ENCODE data around the gene FAM110D. TPM values are rescaled to one million over a fixed set of nuclear protein-coding genes. Genes with fewer than 3 reads are reported as not detected.

FAM110D gene
- polyA plus RNA-seq, 1 experiment = not detected

DNA sequence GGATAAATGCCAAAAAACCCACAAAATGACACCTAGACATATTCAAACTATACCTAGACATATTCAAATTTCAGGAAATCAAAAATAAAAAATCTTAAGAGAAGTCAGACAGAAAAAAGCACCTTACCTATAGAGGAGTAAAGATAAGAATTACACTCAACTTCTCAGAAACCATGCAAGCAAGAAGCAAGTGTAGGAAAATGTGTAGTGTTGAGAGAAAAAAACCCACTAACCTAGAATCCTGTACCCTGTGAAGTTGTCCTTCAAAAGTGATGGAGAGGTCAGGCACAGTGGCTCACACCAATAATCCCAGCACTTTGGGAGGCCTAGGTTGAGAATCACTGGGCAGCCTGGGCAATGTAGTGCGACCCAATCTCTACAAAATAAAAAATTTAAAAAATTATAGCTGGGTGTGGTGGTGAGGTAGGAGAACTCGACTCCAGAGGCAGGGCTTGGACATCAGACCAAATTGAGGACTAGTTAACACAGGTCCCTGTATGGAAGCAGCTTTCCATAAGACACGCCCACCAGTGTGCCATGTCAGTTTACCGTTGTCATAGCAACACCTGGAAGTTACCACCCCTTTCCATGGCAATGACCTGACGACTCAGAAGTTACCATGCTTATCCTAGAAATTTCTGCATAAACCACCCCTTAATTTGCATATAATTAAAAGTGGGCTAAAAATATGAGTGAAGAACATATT is 26.6 kb upstream of the FAM110D start:
- no peak for DNase-seq (ENCODE audit: low read depth)
- Histone ChIP-seq H3K4me3 (ENCODE audit: low read depth, low read length) (no peak overlapping the region), H3K27me3 (ENCODE audit: control insufficient read depth, insufficient read depth, low read length) (peaks cover 5% of the 10 kb centered on the region), H3K36me3 (ENCODE audit: control insufficient read depth, insufficient read depth, low read length) (no peaks in the 10 kb centered on the region)
- TF ChIP-seq, protein P1, sequence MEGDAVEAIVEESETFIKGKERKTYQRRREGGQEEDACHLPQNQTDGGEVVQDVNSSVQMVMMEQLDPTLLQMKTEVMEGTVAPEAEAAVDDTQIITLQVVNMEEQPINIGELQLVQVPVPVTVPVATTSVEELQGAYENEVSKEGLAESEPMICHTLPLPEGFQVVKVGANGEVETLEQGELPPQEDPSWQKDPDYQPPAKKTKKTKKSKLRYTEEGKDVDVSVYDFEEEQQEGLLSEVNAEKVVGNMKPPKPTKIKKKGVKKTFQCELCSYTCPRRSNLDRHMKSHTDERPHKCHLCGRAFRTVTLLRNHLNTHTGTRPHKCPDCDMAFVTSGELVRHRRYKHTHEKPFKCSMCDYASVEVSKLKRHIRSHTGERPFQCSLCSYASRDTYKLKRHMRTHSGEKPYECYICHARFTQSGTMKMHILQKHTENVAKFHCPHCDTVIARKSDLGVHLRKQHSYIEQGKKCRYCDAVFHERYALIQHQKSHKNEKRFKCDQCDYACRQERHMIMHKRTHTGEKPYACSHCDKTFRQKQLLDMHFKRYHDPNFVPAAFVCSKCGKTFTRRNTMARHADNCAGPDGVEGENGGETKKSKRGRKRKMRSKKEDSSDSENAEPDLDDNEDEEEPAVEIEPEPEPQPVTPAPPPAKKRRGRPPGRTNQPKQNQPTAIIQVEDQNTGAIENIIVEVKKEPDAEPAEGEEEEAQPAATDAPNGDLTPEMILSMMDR (IDR thresholded peaks at IDR 0.05; ENCODE audit: insufficient read depth, low read depth, low read length) = no peak
- ChIA-PET POLR2A (no interaction called here), CTCF (interaction anchor here (1.8 kb wide), 1 partner anchor 12 kb away, joined by 18 read pairs; no protein-coding TSS in a partner anchor)

DNA sequence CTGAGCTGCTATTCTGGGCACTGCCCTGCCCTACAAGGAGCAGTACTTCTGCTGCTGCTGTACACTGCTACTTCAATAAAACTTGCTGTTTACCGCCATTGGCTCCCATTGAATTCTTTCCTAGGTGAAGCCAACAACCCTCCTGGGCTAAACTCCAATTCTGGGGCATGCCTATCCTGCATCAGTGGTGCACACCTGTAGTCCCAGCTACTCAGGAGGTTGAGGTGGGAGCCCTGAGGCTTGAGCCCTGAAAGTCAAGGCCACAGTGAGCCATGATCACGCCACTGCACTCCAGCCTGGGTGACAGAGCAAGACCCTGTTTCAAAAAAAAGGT is 26.1 kb upstream of the FAM110D start:
- Histone ChIP-seq H3K36me3 (ENCODE audit: control insufficient read depth, insufficient read depth, low read length) (no peaks in the 10 kb centered on the region), H3K4me3 (ENCODE audit: low read depth, low read length) (no peak overlapping the region), H3K27me3 (ENCODE audit: control insufficient read depth, insufficient read depth, low read length) (peaks cover 5% of the 10 kb centered on the region)
- DNase-seq (ENCODE audit: low read depth) = no peak
- TF ChIP-seq, protein P1 (IDR thresholded peaks at IDR 0.05; ENCODE audit: insufficient read depth, low read depth, low read length) = no peak
- ChIA-PET POLR2A (no interaction called here), CTCF (interaction anchor here (1.8 kb wide), 1 partner anchor 12 kb away, joined by 18 read pairs; no protein-coding TSS in a partner anchor)

DNA sequence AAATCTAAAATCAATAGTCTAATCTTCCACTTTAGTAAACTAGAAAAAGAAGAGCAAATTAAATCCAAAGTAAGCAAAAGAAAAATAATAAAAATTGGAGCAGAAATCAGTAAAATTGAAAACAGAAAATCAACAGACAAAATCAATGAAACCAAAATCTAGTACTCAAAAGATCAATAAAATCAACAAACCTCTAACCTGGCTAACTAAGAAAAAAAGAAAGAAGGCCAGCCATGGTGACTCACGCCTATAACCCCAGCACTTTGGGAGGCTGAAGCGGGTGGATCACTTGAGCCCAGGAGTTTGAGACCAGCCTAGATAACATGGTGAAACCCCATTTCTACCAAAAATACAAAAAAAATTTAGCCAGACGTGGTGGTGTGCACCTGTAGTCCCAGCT is 24.4 kb upstream of the FAM110D start:
- ChIA-PET CTCF (no interaction called here), POLR2A (no interaction called here)
- Histone ChIP-seq H3K27me3 (ENCODE audit: control insufficient read depth, insufficient read depth, low read length) (peaks cover 4% of the 10 kb centered on the region), H3K36me3 (ENCODE audit: control insufficient read depth, insufficient read depth, low read length) (no peaks in the 10 kb centered on the region), H3K4me3 (ENCODE audit: low read depth, low read length) (no peak overlapping the region)
- TF ChIP-seq, protein P1 (IDR thresholded peaks at IDR 0.05; ENCODE audit: insufficient read depth, low read depth, low read length) = no peak
- no peak for DNase-seq (ENCODE audit: low read depth)

DNA sequence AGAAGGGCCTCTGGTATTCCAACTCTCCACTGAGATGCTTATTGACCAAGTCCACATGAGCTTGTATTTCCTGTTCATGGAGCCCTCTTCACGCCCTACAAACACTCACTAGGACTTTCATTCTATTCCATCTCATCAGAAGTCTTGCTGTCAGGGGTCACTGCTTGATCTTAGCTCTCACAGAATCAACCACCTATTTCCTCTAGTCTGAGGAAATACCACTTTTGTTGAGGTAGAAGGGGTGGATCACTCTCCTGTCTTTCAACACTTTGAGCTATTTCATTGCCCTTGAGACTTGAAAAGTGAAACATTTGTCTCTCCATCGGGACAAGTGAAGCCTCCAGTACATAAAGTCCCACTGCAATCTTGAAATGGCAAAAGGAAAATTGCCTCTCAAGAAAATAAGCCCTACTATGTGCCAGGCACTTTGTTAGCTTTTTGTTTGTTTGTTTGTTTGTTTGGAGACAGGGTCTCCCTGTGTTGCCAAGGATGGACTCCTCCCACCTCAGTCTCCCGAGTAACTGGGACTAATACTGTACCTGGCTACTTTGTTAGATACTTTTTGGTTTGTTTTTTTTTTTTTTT is 19.8 kb upstream of the FAM110D start:
- ChIA-PET POLR2A (no interaction called here), CTCF (interaction anchor here (0.7 to 9.7 kb wide), 9 partner anchors 11 to 105 kb away, joined by 3 to 90 read pairs (median 4); no protein-coding TSS in a partner anchor)
- DNase-seq (ENCODE audit: low read depth) = no peak
- no peak overlapping the region for H3K4me3 ChIP-seq (ENCODE audit: low read depth, low read length)
- H3K27me3 ChIP-seq (ENCODE audit: control insufficient read depth, insufficient read depth, low read length) = no peaks in the 10 kb centered on the region
- TF ChIP-seq, protein P1 (IDR thresholded peaks at IDR 0.05; ENCODE audit: insufficient read depth, low read depth, low read length) = no peak
- no peaks in the 10 kb centered on the region for H3K36me3 ChIP-seq (ENCODE audit: control insufficient read depth, insufficient read depth, low read length)

DNA sequence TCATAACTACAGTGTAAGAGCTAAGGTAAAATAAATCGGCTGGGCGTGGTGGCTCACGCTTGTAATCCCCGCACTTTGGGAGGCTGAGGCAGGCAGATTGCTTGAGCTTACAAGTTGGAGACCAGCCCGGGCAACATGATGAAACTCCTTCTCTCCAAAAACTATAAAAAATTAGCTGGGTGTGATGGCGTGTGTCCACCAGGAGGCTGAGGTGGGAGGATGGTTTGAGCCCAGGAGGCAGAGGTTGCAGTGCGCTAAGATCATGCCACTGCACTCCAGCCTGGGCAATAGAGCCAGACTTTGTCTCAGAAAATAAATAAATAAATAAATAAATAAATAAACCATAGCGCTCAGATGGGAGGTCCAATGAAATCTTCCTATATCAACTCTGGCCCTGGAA is 16.7 kb upstream of the FAM110D start:
- no peak for DNase-seq (ENCODE audit: low read depth)
- POLR2A ChIA-PET = no interaction called here

More for the DNA sequence above, 16.7 kb upstream of the FAM110D start:
- Histone ChIP-seq H3K27me3 (ENCODE audit: control insufficient read depth, insufficient read depth, low read length) (peaks cover 6% of the 10 kb centered on the region), H3K36me3 (ENCODE audit: control insufficient read depth, insufficient read depth, low read length) (no peaks in the 10 kb centered on the region), H3K4me3 (ENCODE audit: low read depth, low read length) (no peak overlapping the region)
- CTCF ChIA-PET = interaction anchor here (1.1 to 9.7 kb wide), 5 partner anchors 14 to 108 kb away, joined by 4 to 129 read pairs (median 76); no protein-coding TSS in a partner anchor
- TF ChIP-seq, protein P1 (IDR thresholded peaks at IDR 0.05; ENCODE audit: insufficient read depth, low read depth, low read length) = no peak
